ENCODE data around the gene PABPN1L.

PABPN1L gene, protein sequence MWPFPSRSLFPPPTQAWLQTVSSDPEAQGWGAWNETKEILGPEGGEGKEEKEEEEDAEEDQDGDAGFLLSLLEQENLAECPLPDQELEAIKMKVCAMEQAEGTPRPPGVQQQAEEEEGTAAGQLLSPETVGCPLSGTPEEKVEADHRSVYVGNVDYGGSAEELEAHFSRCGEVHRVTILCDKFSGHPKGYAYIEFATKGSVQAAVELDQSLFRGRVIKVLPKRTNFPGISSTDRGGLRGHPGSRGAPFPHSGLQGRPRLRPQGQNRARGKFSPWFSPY

DNA sequence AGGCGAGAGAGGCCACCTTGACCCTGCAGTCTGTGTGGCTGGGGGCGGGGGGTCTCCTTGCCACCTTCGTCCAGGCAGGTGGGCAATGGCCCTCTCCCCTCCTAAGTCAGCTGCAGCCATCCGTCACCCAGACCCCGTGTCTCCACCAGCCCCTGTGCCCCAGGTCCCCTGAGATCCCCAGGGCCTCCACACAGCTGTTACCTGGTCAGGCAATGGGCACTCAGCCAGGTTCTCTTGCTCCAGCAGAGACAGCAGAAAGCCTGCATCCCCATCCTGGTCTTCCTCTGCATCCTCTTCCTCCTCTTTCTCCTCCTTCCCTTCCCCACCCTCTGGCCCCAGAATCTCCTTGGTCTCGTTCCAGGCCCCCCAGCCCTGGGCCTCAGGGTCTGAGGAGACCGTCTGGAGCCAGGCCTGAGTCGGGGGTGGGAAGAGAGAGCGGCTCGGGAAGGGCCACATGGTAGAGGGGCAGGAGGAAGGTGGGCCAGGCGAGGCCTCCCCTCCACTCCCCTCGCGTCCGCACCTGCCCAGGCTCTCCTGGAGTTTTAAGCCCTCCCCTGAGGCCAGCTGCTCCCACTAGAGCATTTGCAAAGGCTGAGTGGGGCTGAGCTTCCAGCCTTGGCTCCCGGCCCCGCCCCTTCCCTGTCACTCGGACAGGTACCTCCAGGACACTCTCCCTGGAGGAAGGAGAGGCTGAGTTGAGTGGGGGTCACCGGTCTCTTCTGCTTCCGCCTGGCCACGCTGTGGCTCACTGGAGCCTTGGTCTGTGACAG, at the start of gene PABPN1L:
Gene PABPN1L, minus strand, starts transcription at position 510 of the 770 bp plus-strand sequence. Its CDS starts 54 bp downstream, at position 456.
- DNase-seq = no peak

DNA sequence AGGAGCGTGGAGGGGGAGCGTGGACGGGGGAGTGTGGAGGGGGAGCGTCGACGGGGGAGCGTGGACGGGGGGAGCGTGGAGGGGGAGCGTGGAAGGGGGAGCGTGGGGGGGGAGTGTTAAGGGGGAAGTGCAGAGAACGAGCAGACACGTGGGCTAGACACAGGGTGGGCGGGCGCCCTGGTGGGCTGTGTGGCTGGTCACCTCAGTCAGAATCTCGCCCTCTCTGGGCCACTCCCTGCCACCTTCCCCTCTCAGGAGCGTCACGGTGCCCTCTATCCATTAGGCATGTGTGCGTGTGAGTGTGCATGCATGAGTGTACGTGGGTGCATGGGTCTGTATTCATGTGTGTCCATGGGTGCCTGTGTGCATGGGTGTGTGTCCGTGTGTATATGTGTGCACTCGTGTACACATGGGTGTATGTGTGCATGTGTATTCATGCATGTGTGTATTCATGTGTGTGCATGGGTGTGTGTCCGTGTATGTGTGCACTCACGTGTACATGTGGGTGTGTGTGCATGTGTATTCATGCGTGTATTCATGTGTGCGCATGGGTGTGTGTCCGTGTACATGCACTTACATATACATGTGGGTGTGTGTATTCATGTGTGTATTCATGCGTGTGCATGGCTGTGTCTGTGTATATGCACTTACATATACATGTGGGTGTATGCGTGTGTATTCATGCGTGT, 49.3 kb upstream of the PABPN1L start:
- DNase-seq = no peak

DNA sequence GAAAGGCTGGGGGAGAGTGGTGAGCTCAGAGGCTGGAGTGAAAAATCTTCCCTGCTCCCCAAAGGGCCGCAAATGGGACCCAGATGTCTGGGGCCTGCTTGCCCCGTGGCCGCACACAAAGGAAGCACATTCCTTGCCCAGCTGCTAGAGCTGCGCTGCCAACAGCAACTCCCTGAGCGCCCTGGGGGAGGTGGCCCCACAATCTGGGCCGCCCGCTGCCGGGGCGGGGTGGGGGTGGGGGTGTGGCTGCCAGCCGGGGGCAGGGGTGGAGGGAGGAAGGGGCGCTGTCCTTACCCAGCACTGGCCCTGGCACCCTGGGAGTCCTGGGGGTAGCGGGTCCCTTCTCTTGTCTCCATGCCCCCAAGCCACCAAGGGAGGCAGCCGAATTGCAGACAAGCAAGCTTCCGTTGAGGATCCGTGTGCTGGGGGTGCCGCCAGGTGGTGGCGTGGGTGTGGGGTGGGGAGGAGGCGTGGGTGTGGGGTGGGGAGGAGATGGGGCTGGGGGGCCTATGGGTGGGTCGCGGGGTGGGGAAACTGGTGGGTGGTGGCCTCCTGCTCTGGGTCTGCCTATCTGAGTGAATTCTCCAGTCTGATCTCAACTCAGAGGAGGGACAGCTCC, 48.4 kb upstream of the PABPN1L start:
- DNase-seq = no peak

DNA sequence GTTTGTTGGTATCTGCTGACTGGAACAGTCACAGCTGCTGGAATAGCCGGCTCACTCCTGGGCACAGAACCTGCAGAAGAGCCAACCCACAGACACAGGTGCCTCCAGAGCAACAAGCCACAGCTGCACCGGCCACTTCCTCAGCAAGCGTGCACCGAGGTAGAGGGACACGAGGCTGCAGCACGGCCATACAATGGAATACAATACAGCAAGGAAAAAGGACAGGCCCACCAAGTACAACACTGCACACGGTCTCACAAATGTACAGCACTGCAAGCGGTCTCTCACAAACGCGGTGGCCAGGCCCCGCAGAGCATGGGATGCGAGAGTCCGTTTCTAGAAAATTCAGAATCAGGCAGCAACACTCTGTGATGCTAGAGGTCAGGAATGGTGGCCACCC, 47.4 kb upstream of the PABPN1L start:
- no peak for DNase-seq

DNA sequence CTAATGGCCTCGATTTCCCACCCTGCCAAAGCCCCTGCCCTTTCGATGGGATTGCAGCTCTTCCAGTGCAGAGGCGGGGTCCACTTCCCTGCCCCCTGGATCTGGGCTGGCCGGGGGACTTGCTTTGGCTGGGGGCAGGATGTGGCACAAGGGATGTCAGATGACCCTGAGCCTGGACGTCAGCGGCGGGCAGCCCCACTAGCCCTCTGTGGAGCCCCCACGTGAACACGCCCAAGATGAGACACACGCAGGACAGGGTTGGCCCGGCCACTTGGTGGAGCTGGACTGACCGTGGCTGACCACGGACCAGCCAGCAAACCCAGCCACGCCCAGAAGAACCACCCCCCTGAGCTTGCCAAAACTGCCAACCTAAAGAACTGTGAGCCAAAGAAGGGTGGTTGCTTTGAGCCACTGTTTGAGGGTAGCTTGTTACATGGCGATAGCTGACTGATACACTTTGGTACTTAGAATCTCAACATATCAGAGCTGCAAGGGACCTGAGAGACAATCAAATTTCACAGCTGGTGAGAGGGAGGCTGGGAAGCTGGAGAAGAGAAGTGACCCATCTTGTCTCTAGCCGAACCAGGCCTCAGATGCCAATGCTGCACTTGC, 46.6 kb upstream of the PABPN1L start:
- no peak for DNase-seq

DNA sequence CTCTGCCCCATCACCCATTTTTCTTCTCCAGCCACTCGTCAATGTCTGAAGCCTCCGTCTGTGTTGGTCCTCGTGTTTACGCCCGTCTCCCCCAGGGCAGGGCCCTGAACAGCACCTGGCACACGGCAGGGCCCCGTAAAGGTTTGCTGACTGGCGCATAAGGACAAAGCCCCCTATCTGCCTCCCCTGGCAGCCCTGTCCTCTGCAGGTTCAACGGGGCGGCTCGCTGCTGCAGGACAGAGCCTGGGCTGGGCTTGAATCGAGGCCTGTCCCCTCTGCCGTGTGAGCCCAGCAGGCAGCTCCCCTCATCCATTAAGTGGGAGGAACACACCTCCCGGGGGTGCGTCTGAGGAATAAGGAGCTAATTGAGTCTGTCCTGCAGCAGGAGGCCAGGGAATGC, 46.1 kb upstream of the PABPN1L start:
- no peak for DNase-seq

DNA sequence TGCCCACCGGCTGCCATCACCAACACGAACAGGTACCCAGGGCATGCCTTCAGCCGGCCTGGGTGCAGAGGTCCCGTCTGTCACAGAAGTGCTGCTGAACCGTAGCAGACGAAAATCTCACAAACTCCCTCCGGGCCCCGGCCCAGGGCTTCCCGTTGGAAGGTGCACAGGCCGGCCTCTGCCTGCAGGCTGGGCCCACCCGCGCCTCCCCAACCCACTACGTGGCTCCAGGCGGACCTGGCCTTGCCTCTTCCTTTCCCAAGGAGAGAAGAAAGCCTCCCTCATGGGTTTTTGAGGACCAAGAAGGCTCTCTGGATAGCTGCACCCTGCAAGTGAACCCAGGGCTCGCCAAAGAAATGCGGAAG, 45.5 kb upstream of the PABPN1L start:
- DNase-seq = no peak

DNA sequence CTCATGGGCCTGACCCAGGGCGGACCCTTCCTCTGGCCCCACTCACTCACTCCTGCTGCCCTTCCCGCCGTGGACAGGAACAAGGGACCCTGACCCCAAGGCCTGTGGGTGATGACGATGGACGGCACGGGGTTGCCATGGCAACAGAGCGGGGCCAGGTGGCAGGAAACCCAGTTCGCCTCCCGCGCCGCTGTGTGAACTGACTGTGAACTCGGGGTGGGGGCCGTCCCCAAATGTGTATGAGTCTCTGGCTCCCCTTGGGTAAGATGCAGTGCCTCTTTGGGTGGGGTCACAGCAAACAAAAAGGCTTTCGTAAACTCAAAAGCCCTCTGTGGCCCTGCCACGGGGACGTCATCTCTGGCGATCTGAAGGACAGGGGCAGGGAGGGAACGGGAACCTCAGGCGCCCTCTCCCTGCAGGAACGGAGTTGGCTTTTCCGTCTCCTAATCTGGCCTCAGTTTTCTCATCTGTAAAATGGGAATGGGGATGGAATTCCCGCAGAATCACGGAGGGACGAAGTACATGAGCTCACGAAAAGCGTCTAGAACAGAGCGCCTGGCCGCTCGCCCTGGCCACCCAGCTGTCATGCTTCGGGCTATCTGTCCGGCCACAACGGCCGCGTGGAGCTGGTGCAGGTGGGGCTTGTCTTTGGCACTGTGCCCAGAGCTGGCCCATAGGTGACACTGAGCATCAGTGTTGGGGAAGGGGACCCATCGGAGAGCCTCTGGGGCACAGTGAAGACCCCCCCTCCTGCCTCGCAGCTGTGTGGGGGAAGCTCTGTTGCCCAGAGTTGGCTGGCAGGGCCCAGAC, 44.9 kb upstream of the PABPN1L start:
- DNase-seq = no peak

DNA sequence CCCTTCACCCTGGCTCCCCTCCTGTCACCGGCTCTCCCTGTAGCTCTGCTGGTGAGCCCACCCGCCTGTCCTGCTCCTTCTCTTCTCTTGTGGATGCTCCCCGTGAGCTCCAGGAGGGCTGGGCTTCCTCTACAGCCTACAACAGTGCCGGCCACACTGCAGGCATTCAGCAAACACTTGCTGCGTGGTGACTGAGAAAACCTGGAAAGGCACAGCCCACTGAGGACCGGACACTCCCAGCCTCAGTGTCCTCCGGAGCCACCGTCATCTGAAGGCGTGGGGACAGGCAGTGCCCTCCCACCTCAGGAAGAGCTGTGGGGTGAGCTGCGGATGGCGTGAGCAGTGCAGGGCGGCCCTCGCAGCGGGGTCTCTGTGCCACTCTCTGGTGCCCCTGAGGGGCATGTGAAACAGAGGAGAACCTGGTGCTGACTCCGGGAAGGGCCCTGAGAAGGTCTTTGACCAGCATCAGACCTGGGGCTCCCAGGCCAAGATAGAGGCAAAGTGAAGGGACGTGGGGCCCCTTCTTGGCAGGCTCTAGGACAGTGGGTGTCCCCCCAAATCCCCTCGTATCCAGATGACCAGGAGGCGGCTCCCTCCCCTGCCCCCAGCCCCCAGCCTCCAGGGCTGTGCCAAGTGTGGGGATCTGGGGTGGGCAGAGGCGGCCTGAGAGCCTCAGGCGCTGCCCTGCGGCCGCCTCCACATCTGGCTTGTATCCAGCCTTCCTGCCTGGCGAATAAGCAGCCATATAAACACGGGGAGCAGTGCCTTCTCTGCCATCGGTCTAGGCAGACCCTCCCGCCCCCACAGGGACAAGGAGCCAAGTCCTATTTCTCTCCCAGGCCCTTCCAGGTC, 44.0 kb upstream of the PABPN1L start:
- no peak for DNase-seq

DNA sequence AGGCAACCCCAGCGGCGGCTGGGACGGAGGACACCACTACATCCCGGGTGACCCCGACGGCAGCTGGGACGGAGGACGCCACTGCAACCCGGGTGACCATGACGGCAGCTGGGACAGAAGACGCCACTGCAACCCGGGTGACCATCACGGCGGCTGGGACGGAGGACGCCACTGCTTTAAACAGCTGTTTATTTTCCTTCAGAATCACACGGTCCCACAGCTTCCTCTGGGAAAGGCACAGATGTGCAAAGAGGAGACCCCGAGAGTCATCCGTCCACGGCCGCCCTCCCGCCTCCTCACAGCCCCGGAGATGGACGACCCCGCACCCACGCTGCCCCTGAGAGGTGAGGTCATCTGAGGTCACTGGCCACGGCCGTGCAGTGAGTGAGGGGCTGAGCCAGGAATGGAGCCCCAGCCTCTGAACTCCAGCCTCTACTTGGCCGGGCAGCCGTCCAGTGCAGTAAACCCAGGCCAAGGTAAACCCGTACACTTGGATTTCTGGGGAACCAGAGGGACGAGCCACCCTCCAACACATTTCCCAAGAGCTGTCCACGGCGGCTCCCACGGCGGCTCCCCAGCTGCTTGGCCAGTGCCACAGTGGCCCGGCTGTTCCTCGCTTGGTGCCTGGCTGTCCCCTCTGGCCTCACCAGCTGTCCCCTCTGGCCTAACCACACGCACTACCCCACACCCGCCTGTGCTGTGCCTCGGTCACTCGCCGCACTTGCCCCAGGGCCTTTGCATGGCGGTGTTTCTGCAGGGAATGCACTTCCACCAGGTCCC, 43.2 kb upstream of the PABPN1L start:
- DNase-seq = no peak

DNA sequence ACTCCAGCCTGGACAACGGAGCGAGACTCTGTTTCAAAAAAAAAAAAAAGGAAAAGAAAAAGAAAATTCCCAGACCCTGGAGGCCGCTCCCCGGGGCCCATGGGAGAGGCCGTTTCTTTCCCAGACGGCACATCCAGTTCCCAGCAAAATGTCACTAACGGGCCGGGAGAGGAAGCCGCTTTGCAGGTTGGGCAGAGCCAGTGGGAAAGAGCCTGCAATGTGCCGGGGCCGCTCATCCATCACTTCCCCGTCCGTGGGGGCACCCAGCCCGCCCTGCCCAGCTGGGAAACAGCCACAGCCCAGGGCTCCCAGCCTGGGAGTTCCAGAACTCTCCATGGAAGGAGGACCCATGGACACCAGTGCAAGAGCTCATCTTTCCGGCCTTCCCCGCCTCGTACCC, 41.8 kb upstream of the PABPN1L start:
- DNase-seq = no peak

DNA sequence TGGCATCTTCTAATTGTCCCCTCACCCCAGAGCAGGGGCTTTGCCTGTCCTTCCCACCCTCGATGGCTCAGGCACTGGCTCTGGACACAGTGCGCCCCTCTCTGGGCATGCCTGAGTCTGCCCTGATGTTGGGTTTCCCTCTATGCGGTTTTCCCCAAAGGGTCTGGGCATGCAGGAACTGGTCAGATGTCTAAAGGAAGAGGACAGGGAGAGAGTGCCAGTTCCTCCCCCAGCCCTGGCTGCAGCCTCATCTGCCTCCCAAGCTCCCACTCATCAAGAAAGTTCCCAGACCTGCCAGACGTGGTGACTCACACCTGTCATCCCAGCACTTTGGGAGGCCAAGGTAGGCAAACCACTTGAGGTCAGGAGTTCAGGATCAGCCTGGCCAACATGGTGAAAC, 41.3 kb upstream of the PABPN1L start:
- peak; percentile 28 for DNase-seq

DNA sequence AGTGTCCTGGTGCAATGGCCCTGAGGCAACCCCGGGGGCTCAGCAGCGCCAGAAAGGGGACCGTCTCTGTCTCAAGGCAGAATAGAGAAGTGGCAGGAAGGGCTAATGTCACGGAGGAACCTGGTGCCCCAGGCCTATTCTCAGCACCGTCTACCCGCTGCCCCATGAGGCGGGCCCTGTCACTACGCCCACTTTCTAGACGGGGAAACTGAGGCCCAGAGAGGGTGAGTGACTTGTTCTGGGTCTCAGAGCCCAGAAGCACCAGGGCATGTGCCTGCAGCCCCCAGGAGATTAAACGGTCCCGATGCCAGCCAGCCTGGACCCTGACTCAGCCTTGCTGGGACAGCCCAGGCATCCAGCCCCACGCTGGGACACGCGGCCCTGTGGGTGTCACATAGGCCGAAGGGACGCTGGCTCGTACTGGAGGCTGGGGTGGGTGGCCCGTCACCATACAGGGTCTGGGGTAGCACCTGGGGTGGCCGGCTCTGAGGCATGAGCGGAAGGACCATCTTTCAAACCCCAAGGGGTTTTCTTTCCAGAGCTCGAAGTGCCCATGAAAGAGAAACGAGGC, 40.2 kb upstream of the PABPN1L start:
- no peak for DNase-seq

DNA sequence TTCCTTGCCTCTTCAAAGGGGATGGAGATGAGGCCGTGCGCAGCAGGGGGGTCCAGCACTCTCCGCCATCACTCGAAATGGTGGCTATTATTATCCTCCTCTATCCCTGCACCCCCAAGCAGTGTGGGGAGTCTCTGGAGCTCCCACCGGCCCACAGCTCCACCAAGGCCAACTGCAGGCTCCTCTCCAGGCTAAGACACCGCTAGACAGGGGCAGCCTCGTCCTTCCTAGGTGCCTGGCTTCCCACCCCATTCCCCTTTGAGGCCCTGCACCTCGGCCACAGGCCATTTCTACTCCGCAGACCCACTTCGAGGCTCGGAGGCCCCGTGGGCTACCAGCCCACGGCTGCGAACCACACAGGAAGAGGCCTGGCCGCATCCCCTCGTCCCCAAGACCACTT, 39.6 kb upstream of the PABPN1L start:
- DNase-seq = no peak

DNA sequence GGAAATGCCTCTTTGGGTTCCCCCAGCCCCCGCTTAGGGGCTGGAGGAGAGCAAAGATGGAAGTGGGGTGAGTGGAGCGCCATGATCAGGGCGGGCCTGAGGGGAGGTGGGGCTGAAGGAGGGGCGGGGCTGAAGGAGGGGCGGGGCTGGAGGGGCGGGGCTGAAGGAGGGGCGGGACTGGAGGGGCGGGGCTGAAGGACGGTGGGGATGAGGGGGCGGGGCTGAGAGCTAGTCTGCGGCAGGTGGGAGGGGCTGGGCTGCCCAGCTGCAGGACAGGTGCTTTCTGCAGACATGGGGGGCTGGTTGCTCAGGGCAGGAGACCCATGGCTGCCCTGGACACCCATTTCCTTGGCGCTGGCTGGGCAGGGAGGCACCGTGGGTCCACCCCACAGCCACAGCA, 39.1 kb upstream of the PABPN1L start:
- no peak for DNase-seq

DNA sequence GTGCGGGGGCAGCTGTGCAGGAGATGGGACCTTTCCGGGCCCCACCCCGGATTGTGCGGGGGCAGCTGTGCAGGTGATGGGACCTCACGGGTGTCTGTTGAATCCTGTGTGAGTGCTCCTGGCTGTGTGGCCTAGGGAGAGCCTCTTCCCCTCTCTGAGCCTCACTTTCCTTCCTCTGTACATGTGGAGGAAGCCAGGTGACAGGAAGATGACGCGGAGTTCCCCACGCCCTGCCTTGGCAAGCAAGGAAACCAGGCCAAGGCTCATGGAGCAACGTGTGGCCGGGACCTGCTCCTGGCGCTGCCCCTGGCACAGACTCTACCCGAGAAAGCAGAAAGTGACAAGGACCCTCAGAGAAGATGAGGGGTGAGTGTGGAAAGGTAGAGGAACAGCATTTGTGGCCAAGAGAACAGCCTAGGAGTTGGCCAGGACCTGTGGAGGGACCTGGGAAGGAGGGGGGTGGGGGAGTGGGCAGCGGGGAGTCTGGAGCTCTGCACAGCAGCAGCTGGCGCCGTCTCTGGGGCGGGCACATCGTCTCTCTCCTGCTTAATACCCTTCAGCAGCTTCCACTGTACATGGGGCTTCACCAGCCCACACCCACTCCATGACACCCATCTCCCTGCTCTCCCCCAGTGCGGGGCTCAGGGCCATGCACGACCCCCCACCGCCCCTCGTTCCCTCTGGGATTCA, 38.4 kb upstream of the PABPN1L start:
- DNase-seq = no peak

DNA sequence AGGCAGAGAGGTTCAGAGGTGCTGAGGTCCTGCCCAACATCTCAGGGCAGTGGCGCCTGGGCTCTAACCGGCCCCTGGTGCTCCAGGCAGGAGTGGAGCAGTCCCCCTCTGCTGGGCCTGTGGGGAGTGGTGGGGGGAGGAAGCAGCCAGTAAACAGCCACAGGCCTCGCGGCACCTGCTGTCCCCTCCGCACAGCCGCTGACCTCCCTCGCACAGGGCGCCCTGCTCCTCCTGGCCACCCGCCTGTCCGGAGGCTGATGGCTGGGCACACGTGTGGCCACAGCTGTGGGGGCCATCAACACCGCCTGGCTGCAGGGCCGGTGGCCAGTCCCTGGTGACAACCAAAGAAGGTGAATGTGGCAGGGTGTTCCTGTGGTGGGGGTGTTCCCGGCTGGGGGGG, 36.8 kb upstream of the PABPN1L start:
- DNase-seq = no peak

DNA sequence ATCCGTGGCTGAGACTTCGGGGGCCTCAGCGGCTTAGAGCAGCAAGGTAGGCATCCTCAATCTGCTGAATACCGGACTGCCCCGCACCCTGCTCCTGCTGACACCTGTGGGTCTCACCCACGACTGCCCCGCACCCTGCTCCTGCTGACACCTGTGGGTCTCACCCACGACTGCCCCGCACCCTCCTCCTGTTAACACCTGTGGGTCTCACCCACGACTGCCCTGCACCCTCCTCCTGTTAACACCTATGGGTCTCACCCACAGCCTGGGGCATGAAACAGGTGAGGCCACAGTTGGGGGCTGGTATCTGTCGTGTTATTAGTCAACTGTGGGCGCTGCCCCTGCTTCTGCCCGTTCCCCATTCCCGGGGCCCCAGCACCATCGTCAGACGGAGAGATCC, 36.3 kb upstream of the PABPN1L start:
- no peak for DNase-seq

DNA sequence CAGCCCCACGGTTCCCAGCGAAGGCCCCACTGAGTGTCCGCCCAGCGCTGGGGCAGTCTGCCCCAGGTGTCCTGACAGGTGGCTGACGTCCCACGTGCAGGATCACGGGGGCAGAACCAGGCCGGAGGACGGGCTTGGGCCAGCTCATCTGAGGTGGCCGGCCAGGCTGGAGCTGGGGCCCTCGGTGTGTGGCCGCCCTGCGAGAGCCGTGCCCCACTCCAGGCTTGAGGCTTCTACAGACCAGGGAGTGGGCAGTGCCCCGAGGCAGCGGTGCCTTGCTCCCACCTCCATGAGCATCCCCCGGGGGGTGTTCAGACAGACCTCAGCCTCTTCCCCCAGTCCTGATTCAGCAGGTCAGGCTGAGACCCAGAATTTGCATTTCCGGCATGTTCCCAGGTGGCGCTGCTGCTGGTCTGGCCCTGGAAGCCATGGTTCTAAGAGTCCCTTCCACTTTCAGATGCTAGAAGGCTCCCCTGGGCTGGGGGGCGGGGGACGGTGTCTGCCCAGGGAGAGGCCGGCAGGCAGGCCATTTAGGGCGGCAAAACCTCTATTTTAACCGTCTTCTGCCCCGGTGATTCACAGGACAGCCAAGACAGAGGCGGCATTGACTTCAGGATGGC, 35.4 kb upstream of the PABPN1L start:
- no peak for DNase-seq

Data from kidney glomerular epithelial cell (primary cell).